NCI-H69 (cell line): Measurements from ENCODE around the gene ART1.

Experiments
- DNase-seq: peaks from one replicate; lab custom pipeline; 2025; lab: John Stamatoyannopoulos, UW

Gene ART1

DNA sequence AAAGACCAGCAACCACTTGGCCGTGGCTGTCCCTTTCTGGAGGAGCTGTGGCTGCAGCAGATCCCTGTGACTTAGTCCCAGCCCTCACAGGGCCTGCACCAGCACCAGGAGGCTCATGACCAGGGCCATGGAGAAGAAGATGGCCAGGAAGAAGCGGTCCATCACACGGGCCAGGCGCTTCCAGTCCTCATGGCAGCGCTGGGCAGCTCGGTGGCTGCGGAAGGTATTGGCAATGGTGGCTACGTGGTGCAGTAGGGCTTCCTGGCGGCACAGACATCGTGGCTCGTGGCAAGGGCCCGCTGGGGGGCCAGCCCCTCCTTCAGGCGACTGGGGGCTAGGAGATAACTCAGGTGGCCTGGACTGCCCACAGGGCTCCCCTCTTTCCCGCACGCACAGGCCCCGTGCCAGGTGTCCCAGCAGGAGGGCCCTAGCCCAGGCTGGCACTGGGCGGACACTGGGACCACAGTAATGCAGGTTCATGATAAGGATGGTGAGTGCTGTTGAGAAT is 21.1 kb downstream of the ART1 start:
- DNase-seq = no peak

DNA sequence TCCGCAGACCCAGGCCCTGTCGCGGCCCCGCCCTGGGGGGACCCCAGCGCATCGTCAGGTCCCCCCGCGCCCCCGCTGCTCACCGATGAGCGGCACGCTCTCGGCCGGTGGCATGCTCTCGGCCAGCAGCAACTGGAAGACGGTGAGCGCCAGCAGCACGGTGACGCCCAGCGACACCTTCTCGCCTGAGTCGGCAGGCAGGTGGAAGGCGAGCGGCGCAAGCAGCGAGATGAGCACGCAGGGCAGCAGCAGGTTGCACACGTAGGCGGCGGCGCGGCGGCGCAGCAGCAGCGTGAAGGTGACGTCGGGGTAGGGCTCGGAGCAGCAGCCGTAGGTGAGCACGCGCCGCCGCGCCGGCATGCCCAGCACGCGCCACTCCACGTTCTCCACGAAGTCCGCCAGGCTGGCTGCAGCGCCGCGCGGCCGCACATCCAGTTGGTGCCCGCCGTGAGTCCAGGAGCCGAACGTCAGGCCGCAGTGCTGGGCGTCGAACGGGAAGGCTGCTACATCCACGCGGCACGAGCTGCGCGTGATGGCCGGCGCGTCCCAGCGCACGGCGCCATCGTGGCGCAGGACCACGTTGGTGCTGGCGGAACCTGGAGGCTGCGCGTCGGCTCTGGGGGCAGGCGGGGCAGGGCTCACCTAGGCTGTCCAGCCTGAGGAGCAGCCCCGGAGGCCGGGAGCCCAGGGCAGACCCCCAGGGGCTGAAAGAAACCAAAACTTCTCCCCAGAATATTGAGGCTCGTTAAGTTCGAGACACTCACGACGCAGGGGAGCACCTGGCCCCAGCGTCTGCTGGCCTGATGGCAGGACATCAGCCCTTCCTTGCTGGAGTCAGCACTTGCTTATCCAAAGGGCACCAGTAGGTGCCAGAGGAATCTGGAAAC is 22.5 kb downstream of the ART1 start:
- no peak for DNase-seq

DNA sequence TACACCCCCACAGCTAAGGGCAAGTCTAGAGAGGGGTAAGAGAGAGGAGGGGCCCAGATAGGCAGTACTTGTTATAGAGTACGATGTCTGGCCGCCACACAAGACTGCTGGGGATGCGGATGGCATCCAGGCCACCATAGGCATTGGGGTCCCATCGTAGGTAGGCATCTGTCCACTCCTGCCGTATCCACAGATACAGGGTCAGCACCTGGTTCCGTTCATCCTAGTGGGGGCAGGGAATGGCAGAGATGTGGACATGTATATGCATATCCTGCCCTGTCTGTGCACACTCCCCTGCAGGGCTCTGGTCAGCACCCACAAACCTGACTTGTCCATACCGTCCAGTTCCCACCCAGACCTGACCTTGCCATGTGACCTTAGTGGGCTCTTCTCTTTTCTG is 24.2 kb downstream of the ART1 start:
- DNase-seq = no peak

DNA sequence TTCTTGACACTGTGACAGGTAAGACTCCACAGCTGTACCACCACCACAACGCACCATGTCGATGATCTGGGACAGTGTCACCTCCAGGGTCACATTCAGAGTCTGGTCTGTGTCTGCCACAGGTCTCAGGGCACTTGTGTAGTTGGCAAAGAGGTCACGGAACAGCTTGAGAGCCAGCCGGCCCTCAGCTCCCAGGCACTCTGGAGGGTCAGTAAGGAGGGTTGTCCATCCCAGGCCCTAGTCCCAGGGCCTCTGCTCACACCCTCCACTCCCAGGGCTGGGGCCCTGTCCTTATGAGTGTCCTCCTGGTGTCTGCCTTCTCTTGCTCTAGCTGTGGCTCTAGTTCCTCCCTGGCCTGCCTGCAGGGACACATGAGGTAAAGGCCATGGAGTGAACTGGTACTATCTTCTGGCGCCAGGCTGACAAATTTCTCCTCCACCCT is 24.8 kb downstream of the ART1 start:
- no peak for DNase-seq

DNA sequence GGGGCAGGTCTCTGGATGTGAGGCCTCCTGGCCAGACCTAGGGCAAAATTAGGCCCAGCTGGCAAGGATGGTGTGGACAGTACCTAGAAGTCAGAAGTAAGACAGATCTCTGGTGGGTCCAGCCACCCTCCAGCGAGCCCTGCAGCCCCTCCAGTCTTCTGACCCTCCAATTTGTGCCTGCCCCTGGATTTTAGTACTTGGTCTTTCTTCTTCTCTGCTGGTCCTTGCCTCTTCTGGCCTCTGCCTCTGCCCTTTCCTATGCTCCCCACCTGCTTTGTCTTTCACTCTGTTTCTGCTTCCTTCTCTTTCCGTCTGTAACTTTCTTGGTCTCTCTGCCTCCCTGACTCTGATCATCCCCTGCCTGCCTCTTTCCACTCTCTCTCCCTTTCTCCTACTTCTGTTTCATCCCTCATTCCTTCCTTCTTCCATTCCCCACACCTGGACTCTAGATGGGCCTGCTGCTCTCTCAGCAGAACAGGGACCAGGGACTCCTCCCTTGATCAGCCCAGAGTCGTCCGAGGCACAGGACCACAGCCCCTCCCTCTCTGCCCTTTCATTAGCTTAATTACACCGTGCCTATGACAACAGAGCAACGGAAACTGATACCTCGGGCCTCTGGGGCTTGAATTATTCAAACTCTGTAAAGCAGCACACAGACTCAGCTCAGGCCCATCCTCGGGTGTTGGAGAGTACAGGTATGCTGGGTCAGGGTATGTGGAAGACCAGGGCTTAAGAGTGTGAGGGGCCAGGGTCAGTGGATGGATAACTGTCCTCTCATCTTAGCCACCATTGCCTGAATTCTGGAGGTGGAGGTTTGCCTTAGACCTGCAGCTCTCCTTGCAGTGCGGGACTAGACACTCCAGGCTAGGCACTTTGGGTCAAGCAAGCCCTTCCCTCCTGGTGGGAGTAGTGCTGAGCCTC is 26.7 kb downstream of the ART1 start, which contains the start of gene CHRNA10:
CHRNA10 (minus strand) TSS at position 51 of the 921 bp plus-strand sequence. CDS start 72 bp downstream, outside the sequence.
- DNase-seq = peak; percentile 14

DNA sequence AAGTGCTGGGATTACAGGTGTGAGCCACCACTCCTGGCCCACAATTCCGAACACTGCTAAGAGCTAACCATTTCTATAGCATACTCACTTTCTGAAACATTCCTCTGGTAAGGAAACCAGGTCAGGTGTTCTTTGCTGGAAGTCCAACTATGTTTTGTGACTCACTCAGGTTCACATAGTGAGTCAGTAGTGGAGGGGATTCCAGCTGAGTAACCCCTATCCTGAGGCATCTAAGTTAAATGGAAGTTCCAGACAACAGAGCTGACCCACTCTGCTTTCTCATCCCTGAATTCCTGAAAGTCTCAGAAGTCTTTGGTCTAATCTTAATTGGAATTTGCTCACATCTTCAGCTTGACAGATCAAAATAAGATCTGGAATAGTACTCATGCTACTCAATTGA is 29.3 kb downstream of the ART1 start:
- no peak for DNase-seq

DNA sequence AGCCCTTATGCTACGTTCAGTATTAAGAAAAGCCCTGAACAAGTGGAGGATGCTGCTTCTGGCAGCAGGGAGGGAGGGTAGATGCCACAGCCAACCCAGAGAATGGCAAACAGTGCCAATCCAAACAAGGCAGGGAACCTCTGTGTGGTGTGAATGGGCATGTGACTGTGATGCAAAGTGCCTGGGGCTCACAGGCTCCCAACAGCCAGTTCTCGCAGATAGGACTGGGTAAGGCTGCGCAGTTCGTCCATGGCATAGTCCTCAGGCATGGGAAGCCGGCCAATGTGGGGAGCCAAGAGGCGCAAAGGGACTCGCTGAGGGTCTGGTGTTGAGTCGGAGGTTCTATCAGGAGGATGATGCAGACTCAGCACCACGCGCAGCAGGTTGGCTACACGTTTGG is 31.0 kb downstream of the ART1 start:
- no peak for DNase-seq

DNA sequence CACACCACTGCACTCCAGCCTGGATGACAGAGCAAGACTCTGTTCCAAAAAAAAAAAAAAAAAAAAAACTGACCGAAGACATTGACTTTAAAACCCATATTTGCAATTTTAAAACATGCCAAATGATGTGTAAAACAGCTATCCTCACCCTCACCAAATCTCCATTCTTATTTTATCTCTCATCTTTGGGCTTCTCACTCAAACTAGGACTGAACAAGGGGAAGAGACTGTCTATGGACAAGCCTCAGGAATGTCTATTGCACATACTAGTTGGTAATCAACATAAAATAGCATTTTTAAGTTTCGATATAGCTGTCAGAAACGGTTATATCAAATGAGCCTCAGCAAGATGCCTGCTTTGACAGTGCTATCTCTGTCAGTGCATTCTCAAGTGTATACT is 34.1 kb downstream of the ART1 start:
- no peak for DNase-seq

DNA sequence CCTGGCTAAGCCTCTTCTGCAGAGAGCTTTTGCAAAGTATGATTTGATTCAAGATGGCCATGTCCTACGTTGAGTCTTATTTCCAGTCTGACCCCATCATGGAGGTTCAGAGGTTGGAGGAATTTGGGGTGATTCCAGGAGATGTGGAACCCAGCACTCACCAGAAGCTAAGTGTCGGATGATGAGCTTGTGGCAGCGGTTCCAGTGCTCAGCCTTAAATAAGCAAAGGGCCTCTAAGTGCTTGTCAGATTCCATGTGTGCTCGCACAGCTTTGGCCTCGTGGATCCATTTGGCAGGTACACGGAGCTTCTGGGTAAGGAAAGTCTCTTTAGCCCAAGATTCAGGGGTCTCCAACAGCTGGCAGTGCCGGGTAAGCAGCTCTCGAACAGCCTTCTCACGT is 38.1 kb downstream of the ART1 start:
- no peak for DNase-seq

DNA sequence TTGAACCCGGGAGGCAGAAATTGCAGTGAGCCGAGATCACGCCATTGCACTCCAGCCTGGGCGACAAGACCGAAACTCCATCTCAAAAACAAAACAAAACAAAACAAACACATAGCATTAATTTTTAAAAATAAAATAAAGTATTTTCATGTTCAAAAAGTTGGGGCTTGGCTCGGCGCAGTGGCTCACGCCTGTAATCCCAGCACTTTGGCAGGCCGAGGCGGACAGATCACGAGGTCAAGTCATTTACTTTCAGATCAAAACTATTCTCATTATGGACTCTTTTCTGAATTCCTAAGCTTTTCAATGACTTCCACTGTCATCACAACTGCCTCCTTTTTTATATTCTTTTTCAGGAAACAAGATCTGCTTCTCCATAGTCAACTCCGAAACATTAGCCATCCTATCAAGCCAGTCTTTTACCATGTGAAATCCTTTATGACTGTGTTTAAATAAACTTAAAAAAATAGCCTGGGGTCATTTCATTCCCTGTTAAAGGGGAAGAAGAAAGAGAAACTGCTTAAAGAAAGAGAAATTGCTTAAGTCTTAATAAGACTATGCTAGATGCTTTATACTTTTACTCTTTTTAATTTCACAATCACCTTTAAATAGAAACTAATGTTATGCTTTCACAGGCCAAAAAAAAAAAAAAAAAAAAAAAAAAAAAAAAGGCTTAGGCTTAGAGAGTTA is 39.3 kb downstream of the ART1 start:
- no peak for DNase-seq

DNA sequence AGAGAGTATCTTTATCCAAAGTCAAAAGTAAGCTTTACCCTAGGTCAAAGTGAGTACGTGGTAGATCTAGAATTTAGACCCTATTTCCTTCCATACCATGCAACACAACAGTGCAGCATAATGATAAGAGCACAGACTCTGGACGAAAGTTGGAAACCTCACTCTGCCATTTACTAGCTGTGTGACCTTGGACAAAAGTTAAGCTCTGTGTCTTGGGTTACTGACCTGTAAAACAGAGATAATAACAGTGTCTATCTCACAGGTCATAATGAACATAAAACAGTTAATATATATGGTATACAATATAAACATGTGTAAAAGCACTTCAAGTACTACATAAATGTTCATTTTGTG is 39.9 kb downstream of the ART1 start:
- no peak for DNase-seq

DNA sequence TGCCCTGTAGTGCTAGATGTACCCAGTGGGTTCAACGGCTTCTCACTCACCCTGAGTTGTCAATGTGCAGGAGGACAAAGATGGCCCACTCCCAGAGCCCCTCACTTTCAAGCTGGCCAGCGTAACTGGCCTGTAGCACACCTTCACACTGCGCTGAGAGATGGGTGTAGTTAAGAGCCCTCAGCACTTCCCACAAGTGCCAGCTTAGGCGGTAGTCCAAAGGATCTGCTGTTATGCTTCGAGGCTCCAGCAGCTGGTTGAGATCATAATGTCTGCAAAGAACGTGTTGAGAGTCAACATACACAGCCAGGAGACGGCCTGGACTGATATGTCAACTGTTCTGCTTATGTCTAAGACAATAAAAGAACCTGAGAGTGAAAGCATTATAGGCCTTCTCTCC is 41.0 kb downstream of the ART1 start:
- DNase-seq = no peak

DNA sequence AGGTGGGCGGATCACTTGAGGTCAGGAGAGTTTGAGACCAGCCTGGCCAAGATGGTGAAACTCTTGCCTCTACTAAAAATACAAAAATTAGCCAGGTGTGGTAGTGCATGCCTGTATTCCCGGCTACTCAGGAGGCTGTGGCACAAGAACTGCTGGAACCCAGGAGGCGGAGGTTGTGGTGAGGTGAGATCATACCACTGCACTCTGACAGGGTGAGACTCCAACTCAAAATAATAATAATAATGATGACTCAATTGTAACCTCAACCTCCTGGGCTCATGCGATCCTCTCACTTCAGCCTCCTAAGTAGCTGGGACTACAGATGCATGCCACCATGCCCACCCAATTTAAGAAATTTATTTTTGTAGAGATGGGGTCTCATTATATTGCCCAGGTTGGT is 41.8 kb downstream of the ART1 start:
- no peak for DNase-seq

DNA sequence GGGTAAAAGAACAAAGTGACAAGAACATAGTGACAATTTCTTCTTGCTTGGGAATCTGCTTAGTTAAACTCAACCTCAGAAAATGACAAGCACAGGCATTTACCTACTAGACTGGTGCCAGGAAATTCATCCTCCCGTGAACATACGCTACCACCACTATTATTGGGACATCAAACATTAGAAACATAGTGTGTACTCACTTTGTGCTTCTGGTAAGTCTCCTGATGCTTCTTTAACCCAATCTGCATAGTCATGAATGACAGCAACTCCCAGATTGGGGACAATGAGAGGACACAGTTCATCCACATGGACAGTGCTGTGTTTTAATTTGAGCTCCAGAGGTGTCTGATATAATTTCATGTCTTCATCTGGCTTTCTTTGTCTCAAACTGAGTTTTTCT is 55.5 kb downstream of the ART1 start:
- no peak for DNase-seq

DNA sequence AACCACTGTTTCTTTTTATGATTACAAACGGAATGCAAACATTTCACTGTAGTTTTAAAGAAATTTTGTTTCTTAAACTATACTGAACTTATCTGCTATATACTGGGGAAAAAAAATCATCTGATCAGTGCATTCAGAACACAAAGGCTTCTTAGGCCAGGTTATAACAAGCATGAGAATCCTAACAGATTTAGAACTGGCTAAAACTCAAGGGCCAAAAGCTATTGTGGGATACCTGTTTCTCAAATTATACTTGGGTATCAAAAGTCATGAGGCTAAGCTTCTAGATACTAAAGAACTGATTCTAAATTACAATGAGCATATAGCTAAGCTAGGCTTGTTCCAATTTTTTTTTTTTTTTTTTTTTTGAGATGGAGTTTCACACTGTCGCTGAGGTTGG is 56.0 kb downstream of the ART1 start:
- no peak for DNase-seq

DNA sequence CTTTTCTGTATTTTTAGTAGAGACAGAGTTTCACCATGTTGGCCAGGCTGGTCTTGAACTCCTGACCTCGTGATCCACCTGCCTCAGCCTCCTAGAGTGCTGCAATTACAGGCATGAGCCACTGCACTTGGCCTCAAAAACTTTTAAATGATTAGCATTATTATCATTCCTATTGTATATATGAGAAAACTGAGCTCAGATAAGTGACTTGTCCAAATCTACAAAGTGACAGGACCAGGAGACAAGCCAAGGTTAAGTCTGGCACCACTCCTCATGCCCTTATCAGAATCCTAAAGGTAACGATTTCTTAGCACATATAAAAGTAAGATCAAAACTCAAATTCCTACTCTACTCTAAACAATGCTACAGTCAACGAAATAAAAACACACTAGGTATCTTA is 58.5 kb downstream of the ART1 start:
- no peak for DNase-seq

DNA sequence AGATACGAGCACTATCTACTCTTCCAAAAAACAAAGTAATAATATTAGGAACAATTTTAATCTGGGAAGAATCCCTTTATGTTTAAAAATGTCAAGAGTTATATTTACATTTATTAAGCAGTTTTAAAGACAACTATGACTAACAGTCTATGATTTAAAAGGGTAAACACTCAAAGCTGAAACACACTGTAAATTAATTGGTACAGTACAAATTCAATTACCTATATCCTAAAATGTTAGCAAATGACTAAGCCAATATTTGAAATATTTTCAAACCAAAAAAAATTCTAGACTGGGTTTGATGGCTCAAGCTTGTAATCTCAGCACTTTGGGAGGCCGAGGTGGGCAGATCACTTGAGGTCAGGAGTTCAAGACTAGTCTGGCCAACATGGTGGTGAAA is 62.2 kb downstream of the ART1 start:
- DNase-seq = no peak

DNA sequence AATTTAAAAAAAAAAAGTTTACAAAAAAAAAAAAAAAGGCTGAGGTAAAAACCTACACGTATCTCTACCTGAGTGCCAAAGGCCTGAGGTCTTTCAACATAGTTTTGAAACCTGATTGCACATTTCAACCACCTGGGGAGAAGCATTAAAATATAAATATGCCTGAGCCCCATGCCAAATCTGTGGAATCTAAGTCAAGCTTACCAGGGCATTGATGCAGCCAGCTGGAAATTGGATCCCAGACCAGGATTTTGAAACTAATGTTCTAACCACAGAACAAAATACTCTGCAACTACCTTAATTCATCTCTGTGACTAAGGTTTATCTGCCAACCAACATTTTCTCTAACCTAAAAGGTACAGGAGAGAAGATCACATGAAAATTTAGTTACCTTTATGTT is 65.0 kb downstream of the ART1 start:
- DNase-seq = no peak

DNA sequence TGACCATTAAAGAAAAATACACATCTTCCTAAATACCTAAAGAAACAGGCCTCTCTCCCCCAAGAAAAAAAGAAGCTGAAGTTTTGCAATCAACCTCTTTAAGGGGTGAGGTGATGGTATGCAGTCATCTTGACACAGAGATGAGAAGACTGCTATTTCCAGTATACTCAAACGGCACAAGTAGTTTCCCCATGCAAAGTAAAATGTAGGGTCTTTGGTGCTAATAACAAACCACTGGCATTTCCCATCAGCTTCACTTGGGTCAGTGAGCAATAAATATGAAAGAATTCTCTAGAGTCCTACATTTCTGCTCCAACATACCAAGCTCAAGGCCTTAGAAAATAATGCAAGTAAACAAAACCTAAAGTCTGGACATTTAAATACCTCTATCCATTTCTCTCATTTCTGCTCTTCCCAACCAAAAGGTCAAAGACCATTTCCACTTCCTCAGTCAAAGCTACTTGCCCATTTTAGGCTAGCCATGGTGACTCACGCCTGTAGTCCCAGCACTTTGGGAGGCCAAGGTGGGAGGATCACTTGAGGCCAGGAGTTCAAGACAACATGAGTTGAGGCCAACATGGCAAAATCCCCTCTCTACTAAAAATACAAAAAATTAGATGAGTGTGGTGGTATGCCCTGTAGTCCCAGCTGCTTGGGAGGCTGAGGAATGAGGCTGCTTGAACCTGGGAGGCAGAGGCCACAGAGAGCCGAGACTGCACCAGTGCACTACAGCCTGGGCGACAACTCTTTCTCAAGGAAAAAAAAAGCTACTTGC is 65.7 kb downstream of the ART1 start:
- no peak for DNase-seq

DNA sequence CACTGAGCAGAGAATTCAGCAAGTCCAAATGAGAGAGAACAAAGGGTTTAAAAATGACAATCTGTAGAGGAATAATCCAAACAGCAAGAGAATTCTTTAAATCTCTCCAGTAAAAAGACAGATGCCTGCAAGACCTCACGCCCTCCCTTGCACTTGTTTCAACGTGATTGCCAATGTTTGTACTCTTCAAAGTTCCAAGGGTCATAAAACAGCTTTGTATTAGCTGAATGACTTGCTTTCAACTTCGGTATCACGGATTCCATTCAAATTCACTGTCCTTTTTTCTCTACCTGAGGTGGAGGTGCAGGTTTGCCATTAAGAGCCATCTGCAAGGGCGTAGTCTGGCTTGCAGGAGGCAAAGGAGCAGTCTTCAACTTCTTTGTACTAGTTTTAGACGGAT is 67.3 kb downstream of the ART1 start:
- no peak for DNase-seq
